ENCODE results near the gene HPCAL1.

The HPCAL1 gene

DNA sequence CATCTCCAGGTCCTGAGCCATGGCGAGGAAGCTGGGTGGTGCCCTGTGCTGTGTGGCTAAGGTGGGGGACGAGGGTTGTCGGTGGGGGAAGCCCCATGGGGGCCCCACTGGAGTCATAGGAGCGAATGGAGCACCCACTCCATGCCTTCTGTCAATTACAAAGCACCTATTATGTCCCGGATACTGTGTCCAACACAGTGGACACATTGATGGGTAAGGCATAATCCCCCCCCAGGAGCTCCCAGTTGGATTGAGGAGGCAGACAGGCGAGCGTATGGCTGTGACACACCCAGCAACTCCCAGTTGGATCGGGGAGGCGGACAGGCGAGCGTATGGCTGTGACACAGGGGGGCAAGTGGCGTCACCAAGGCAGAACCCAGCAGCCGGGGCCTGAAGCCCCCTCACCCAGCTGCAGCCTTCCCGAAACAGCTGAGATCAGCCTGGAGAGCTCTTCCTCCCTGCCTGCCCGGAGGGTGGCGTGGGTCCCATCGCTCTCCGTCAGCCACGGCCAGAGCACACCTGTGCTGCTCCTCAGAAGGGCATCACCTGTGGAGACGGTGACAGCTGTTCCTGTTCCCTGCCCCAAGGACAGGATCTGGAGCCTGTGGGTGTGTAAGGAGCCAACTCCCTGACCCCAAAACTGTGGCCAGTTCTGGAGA lies 69.6 kb downstream of the HPCAL1 start:
- no peak for DNase-seq

DNA sequence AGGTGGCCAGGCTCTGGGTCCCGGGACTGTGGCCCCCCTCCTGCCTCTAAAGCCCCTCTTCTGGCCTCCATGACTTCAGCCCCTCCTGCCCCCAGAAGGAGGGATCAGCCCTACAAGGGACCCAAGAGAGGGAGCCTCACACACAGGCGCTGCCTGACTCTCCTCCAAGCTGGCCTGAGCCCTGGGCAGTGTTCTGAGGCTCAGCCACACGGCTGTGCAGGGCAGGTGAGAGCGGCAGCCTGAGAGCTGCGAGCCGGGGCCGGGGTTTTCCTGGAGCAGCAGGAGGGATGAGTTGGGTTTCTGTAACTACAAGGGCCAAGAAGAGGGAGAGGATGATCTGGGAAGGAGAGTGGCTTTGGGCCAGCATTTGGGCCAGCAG lies 70.1 kb downstream of the HPCAL1 start:
- DNase-seq, result no peak

DNA sequence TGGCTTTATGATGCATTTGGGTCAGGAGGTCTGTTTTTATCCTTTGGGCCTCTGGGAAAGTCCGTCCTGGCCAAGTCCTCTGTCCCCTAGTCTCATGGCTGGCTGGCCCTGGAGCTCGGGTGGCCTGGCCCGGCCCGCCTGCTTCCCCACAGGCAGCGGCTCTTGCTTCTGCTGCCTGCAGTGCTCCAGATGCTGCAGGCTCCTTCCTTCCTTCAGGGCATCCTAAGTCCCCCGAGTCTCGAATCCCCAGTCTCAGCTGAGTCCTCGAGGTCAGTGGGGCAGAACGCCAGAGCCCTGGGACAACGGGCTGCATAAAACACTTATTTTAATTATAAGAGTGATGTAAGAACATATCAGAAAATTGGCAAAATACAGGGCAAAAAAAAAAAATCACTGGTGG lies 71.2 kb downstream of the HPCAL1 start:
- DNase-seq, result no peak

DNA sequence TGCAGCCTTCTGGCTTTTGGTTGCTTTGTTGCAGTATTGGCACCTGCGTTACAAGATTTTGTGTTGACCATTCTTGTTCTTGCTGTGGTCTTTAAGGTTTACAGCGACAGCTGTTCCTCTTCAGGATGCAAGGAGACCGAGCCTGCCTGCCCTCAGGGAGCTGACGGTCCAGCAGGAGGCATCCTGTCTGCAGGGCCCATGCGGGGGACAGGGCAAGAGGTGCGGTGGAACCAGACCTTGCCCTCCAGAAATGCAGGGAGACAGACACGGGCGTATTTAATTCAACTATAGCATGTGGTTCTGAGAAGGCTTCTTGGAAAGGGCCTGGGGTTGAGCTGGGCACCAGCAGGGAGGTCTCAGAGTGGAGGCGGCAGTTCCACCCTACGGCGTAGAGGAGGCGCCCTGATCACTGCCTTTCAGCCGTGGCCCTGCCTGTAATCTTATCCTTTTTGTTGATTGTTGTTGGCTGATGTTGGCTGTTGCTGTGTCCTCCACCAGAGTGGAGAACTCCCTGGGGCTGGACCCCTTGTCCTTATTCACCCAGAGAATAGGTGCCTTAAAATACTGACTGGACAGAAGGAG lies 71.7 kb downstream of the HPCAL1 start:
- DNase-seq, result no peak

DNA sequence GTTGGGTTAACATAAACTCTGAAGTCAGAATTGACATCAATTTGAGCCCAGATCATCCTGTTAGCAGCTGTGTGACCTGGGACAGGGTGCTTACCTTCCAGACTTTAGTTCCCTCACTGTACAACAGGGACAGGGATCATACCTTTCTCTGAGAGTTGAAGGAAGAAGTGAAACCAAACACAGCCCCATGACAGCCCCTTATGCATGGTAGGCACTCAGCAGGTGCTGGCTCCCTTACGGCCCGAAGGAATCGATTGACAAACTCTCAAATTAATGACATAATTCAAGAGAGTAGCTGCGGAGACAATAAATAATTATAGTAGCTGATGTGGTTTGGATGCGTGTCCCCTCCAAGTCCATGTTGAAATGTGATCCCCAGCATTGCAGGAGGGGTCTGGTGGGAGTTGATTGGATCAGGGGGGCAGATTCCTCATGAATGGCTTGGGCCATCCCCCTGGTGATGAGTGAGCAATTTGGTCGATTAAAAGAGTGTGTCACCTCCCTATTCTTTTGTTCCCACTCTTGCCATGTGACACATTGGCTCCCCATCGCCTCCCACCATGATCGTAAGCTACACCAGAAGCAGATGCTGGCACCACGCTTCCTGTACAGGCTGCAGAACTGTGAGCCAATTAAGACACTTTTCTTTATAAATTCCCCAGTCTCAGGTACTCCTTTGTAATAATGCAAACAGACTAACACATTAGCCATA lies 73.0 kb downstream of the HPCAL1 start:
- no peak for DNase-seq

DNA sequence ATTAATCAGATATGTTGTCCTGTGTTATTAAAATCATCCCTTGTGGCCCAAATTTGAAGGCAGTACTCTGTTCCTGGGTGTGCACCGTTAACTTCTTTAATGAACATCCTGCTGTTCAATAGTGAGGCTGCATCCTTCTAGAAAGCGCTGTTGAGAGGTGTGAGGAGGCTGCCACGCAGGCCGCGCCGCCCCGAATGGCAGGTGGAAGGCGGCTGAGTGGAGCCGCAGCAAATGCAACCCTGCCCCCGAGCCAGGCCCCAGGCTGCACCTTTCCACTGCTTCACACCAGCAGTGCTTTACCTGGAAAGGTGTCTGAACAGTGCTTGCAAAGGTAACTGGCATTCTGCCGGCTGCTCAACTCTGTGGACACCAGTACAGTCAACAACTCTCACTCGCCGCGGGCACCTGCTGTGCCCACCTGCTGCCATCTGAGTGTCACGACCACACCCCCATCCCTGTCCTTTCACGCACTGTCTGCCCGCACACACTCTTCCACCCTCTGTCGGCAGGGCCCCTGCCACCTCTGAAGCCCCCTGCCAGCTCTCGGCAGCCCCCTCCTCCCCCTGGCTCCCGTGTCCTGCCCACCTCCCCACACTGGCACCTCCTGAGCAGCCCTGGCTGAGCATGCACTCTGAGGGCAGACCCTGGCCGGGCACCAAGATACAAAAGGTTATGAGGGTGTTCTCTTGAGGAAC lies 74.5 kb downstream of the HPCAL1 start:
- peak in 1 of 2 experiments; percentile 41 for DNase-seq

DNA sequence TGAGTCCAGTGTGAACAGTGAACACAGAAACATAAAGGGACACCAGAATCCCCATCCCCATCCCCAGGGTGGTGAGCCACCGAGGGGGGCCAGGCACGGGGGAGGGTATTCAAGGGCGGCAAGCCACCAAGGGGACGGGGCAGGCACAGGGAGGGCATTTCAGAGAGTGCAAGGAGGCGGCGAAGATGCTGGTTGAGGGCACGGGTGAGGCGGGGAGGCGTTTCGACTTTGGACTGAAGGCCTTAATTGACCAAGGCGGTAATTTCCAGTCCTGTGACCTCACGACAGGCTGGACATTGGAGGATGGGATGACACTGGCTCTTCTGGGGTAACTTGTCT lies 75.0 kb downstream of the HPCAL1 start:
- DNase-seq, result no peak

DNA sequence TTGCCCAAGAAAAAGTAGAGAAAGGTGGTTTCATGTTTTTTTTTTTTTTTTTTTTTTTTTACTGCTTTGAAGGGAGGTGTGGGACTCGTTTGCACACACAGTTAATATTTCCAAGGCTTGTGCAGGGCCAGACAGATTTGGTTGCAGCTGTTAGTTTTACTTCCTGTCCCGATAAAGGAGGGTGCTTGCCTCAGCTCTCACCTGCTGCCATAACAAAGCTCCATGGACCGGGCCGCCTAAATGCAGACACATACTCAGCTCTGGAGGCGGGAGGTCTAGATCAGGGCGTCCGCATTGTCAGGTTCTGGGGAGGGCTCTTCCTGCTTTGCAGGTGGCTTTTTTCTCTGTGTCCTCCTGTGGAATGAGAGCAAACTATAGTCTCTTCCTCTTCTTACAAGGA lies 75.5 kb downstream of the HPCAL1 start:
- no peak for DNase-seq

DNA sequence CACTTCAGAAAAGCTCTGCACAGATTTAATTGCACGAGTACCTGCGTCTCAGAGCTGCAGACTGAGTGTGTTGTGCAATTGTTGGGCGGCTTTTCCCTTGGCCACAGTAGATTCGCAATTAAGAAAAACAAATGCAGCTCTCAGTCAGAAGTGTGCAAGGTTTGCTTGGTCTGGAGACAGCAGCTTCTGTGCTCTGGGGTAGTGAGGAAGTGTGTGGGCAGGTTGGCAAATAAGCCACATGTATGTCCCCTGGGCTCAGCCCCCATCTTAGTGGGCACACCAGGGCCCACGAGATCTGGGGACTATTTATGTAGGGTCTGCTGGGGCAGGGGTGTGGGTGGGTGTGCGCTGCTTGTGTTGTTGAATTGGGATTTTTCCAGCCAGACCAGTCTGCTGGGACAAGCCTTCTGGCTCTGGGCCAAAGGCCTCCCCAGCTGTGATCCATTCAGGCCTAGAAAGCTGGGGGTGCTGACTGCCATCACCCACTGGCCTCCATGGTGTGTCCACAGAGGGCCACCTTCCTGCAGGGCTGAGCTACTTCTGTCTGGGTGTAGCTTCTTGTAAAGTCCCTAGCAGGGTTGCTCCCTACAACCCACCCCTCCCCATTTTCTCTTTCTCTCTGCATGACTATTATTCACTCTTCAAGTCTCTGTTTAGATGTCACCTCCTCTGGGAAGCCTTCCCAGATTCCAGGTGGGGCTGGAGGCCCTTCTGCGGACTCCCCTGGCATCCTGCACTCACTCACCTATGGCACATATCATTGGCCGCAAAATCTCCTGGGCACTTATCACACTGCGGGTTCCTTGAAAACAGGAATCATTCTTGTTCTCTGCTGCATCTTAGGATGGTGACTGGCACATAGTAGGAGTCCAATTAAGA lies 77.6 kb downstream of the HPCAL1 start:
- peak; percentile 26 to 72 for DNase-seq

DNA sequence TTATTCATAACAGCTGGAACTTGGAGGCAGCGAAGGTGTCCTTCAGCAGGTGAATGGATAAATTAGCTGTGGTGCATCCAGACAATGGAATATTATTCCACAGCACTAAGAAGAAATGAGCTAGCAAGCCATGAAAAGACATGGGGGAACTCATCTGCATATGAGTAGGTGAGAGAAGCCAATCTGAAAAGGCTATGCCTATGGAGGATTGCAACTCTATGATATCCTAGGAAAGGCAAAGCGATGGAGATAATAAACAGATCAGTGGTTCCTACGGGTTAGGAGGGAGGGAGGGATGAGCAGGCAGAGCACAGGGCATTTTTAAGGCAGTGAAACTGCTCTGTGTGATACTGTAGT lies 79.3 kb downstream of the HPCAL1 start:
- DNase-seq, result no peak

DNA sequence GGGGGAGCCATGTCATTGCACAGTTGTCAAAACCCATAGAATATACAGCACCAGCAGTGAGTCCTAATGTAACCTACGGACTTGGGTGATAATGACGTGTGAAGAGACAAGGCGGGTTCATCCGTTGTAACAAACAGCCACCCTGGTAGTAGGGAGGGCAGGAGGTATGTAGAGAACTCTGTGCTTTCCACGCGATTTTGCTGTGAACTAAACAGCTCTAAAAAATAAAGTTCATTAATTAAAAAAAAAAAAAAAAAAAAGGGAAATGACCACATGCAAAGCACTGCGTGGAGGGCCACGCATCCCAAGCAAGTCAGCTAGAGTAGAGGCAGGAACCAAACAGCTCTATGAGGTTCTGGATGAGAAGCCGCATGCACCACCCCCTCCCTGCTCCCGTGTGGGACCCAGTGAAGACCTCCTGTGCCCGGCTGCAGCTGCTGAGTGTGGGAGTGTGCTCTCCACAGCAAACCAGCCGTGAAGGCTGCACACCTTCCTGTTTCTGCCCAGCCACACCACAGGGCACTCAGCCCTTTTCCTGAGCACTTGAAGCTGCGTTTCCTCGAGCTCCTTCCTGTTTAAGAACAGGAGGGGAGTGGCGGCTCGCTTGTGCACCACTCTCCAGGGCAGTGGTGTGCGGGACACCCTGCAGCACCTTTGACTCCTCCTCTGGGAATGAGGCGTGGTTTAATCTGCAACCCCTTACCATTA lies 79.8 kb downstream of the HPCAL1 start:
- no peak for DNase-seq

DNA sequence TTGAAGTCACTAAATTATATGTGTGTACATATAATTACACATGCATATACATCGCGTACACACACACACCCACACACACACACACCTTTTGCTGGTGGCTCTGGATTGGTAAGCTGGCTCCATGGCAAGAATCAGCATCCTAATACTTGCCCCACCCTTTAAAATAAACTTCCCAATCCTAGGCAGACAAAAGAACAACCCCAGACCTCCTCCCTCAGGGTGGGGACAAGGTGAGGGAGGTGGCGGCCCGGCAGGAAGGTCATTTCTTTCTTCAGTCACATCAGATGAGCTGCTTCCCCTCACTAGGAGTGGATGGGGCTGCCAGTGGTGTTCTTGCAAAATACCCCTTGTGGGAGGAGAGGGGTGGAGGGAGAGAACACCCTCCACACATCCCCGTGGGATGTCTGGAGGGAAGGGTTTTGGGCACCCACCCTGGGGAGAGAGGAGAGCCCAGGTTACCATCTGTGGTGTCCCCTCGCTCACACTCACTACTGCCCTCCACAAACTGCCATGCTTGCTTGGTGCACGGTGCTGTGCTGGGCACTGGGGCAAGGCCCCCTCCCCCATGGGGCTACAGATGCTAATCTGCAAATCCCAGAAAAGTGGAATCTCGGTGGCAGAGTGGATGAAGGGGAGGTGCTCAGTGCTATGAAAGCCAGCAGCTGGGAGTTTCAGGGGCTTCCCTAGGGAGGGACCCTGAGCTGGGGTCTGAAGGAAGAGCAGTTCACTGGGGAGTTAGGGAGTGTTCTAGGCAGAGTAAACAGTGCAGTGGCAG lies 81.4 kb downstream of the HPCAL1 start:
- peak; percentile 90 to 98 for DNase-seq

DNA sequence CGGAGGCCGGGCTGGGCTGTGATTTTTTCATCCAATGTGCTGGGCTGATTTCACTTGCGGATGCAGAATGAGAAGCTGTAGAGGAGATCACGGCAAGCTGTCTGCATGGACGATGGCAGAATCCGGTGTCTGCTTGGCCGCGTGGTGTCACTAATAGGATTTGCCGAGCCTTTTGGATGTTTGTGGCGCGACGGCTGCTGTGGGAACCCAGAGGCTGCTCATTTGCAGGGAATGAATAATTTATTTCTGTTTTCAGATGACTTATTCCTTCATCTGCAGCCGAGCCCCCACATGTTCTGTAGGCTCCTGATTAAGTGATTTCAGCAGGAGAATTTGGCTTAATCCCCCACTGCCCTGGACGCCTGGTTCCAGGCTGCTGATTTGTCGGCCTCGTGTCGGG lies 82.8 kb downstream of the HPCAL1 start:
- DNase-seq, result peak; percentile 65 to 81

DNA sequence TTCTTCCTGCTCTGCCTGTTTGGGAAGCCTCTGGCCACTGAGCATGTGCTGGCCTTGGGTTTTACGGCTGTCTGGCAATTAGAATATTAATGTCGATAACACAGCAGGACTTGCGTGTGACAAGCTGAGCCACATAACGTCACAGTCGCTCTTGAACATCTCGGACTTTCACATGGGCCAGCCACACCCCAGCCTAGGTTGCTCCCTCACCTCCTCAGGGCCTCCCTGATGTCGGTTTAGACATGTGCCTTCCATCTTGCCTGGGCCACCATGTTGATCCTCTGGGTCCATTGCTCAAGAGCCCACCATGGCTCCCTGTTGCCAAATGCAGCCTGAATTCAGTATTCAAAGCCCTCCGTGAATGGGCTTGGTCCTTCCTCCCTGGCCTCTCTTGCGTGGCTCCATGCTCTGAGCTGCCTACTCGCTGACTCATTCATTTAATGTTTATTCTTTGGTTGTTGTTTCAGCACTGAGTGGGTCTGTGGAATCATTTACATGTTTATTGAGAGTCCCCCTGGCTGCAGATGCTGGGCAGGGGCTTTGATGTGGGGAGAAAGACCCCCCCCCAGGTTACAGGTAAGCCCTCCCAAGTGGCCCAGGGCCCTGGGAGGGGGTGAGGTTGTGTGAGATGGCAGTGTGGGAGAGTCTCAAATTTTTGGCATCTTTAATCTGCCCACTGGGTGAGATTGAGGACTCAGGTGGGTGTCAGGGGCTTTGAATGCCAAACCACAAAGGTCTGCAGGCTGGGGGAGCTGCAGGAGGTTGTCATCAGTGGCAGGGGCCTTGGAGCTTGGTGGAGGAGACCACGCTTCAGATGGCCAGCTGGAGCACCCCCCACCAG lies 83.4 kb downstream of the HPCAL1 start:
- DNase-seq, result no peak

DNA sequence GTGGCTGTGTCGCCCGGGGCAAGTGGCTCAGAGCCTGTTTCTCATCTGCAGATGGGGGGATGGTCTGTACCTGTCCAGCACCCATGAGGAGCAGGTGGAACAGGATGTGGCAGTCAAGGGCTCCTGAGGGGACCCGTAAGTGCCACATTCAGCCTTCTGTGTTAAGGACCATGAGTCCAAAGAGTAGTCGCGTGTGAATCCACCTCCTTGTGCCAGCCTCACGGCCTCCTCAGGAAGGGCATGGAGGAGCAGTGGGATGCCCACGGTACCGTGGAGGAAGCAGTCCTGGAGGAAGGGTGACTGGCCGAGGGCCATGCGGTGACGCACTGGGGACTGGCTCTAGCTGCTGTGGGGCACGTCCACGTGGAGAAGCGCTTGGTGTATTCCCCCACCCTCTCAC lies 84.3 kb downstream of the HPCAL1 start:
- DNase-seq, result no peak

DNA sequence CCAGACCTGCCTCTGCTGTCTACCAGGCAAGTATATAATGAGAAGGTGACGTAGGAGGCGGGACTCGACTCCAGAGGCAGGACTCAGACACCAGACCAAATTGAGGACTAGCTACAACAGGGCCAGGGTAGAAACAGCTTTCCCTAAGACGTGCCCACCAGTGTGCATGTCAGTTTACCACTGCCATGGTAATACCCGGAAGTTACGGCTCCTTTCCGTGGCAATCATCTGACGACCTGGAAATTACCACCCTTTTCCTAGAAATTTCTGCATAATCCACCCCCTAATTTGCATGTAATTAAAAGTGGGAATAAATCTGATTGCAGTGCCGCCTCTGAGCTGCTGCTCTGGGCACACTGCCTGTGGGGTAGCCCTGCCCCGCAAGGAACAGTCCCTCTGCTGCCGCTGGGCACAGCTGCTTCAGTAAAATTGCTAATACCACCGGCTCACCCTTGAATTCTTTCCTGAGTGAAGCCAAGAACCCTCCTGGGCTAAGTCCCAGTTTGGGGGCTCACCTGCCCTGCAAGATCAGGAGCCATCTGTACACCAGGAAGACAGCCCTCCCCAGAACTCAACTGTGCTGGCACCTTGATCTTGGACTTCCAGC lies 86.4 kb downstream of the HPCAL1 start:
- DNase-seq, result no peak

DNA sequence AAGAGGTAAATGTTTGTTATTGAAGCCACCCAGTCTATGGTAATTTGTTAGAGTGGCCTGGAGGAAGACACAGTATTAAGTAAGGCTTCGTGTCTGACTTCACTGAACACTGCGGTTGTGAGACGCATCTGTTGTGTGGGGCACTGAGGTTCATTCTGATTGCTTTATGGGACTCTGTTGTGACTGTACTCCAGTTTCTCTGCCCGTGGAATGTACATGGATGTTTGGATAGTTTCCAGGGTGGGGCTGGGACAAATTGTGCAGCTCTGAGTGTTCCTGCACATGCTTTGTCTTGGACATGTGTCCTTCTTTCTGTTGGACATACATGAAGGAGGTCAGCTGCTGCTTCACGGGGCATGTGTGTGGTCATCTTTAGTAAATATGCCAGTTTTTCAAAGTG lies 86.9 kb downstream of the HPCAL1 start:
- no peak for DNase-seq

DNA sequence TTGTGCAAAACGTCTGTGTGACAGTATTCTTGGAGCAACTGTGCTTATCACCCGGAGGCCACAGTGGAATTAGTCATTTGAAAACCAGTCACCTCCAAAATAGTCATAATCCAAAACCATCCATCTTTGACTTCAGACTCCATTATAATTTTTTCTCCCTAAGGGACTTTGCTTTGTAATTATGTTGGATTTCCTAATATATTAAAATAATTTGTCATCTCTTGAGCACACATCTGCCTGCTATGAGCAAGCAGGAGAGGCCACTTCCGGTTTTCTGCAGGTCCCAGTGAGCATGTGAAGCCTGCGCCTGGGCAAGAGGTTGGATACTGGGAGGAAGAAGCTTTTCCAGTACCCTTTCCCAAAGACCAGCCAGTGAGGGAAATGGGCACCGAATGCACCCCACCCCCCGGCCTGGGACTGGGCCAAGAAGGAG lies 87.7 kb downstream of the HPCAL1 start:
- DNase-seq, result no peak

DNA sequence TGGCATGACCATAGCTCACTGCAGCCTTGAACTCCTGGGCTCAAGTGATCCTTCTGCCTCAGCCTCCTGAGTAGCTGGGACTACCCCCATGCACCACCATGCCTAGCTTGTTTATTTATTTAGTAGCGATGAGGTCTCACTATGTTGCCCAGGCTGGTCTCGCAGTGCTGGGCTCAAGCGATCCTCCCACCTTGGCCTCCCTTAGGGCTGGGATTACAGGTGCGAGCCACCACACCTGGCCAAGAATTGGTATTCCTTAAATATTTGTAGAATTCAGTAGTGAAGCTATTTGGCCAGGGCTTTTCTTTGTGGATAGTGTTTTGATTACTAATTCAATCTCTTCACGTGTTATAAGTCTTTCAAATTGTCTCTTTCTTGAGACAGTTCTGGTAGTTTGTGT lies 89.4 kb downstream of the HPCAL1 start:
- no peak for DNase-seq

DNA sequence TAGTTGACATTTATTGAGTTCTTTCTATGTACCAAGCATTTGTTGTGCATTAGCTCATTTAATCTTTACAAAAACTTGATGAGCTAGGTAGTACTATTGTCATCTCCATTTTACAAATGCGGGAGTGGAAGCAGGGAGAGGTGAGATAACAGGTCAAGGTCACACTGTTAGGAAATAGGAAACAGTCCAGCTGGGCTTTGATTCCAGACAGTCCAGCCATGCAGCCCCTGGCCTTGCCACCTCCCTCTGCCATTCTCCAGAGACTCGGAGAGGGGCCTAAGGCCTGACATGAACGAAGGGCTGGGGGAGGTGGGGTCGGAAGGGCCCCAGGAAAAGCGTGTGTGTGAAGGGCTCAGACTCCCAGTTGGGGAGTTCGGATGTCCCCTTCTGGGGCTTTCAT lies 89.8 kb downstream of the HPCAL1 start:
- DNase-seq, result no peak

Data from NCI-H524 (cell line).